SK-N-SH treated with all-trans-retinoic acid at 6 μM for 48 hours (cell line): ENCODE results near the gene ANKS6.

Experiments used
- BACH2 ChIP-seq: fragments of 250-450 bp; sonication (Bioruptor Pico); IDR thresholded peaks from 2 replicates; pipeline ENCODE4 v1.9.0; 2021; ENCODE audit warnings: mild to moderate bottlenecking, borderline replicate concordance
- CREB5 ChIP-seq: fragments of 250-450 bp; sonication (Bioruptor Pico); IDR thresholded peaks from 2 replicates; pipeline ENCODE4 v1.5.1; 2020; ENCODE audit warnings: low read depth, mild to moderate bottlenecking, moderate library complexity
- CSDC2 ChIP-seq: fragments of 250-450 bp; sonication (Bioruptor Pico); IDR thresholded peaks from 2 replicates; pipeline ENCODE4 v1.5.0; 2020; ENCODE audit warnings: mild to moderate bottlenecking, moderate library complexity
- ESRRG ChIP-seq: fragments of 250-450 bp; sonication (Bioruptor Pico); IDR thresholded peaks from 2 replicates; pipeline ENCODE4 v1.6.1; 2021; ENCODE audit warnings: mild to moderate bottlenecking
- ISL1 ChIP-seq: fragments of 250-450 bp; sonication (Bioruptor Pico); IDR thresholded peaks from 2 replicates; pipeline ENCODE4 v2.1.2; 2022; ENCODE audit warnings: mild to moderate bottlenecking, moderate library complexity
- PATZ1 ChIP-seq: fragments of 250-450 bp; sonication (Bioruptor Pico); IDR thresholded peaks from 2 replicates; pipeline ENCODE4 v1.8.0; 2020; ENCODE audit warnings: mild to moderate bottlenecking, moderate library complexity, borderline replicate concordance
- POU6F1 ChIP-seq: fragments of 250-450 bp; sonication (Bioruptor Pico); IDR thresholded peaks from 2 replicates; pipeline ENCODE4 v1.8.0; 2021; ENCODE audit warnings: low read depth, mild to moderate bottlenecking, moderate library complexity, borderline replicate concordance
- PPARA ChIP-seq: fragments of 250-450 bp; sonication (Bioruptor Pico); IDR thresholded peaks from 2 replicates; pipeline ENCODE4 v1.5.0; 2020; ENCODE audit warnings: mild to moderate bottlenecking, borderline replicate concordance
- RARB ChIP-seq: fragments of 250-450 bp; sonication (Bioruptor Pico); IDR thresholded peaks from 2 replicates; pipeline ENCODE4 v1.8.0; 2021; ENCODE audit warnings: mild to moderate bottlenecking, moderate library complexity
- TCF4 ChIP-seq: fragments of 250-450 bp; sonication (Bioruptor Pico); IDR thresholded peaks from 2 replicates; pipeline ENCODE4 v1.8.0; 2021; ENCODE audit warnings: mild to moderate bottlenecking, moderate library complexity, borderline replicate concordance
- TOX ChIP-seq: fragments of 250-450 bp; sonication (Bioruptor Pico); IDR thresholded peaks from 2 replicates; pipeline ENCODE4 v1.8.0; 2021; ENCODE audit warnings: mild to moderate bottlenecking, moderate library complexity, borderline replicate concordance
- ZFP3 ChIP-seq: fragments of 250-450 bp; sonication (Bioruptor Pico); IDR thresholded peaks from 2 replicates; pipeline ENCODE4 v1.5.0; 2020; ENCODE audit warnings: mild to moderate bottlenecking, moderate library complexity
- ZFP30 ChIP-seq: fragments of 450-650 bp; formaldehyde crosslinking; IDR thresholded peaks from 2 replicates; pipeline ENCODE4 v1.5.0; 2022; ENCODE audit warnings: mild to moderate bottlenecking, moderate library complexity
- ZNF70 ChIP-seq: fragments of 450-650 bp; formaldehyde crosslinking; IDR thresholded peaks from 2 replicates; pipeline ENCODE4 v1.5.0; 2020; ENCODE audit warnings: mild to moderate bottlenecking, moderate library complexity

GRCh38 chr9:98837516-98837915, 41.2 kb upstream of the ANKS6 start:
- TF ChIP-seq ZFP3 (CRISPR knock-in tag) (no peak), CSDC2 (no peak), PATZ1 (CRISPR knock-in tag) (no peak), ESRRG (CRISPR knock-in tag) (no peak), BACH2 (CRISPR knock-in tag) (no peak), RARB (CRISPR knock-in tag) (no peak), PPARA (no peak), ZFP30 (CRISPR knock-in tag) (no peak), ZNF70 (CRISPR knock-in tag) (no peak), TOX (no peak), TCF4 (CRISPR knock-in tag) (no peak), POU6F1 (CRISPR knock-in tag) (no peak), CREB5 (no peak), ISL1 (CRISPR knock-in tag) (no peak)
